Mesendoderm (in vitro differentiated cells): ENCODE measurements around the gene SEMA5B.

Experiments
- DNase-seq: peaks from one replicate; pipeline ENCODE4 v3.0.0; 2013
- H2AK5ac ChIP-seq: 2 replicates; pipeline ENCODE4 v1.6.1; 2013; ENCODE audit warnings: low read length, inconsistent platforms
- H2BK120ac ChIP-seq: 2 replicates; pipeline ENCODE4 v1.6.1; 2013; ENCODE audit warnings: low read depth, mild to moderate bottlenecking, low read length, moderate library complexity, mixed read lengths
- H2BK15ac ChIP-seq: replicated peaks from 2 replicates; pipeline ENCODE4 v1.6.1; 2013; ENCODE audit warnings: low read depth, mild to moderate bottlenecking, moderate library complexity
- H2BK5ac ChIP-seq: 2 replicates; pipeline ENCODE4 v1.6.1; 2013; ENCODE audit warnings: low read length, inconsistent platforms
- H3K18ac ChIP-seq: 2 replicates; pipeline ENCODE4 v1.6.1; 2013; ENCODE audit warnings: mild to moderate bottlenecking, low read length, mixed read lengths
- H3K23ac ChIP-seq: one replicate; pipeline ENCODE4 v1.6.1; 2013; ENCODE audit warnings: low read length
- H3K27ac ChIP-seq: 2 replicates; pipeline ENCODE4 v1.5.1; 2013; ENCODE audit warnings: low read depth, mild to moderate bottlenecking, inconsistent platforms, low read length, moderate library complexity
- H3K27me3 ChIP-seq: 2 replicates; pipeline ENCODE4 v1.6.1; 2013; ENCODE audit warnings: low read length, control low read depth, mild to moderate bottlenecking, inconsistent platforms; ENCODE audit not compliant: insufficient read depth, poor library complexity
- H3K36me3 ChIP-seq: 2 replicates; pipeline ENCODE4 v1.6.1; 2013; ENCODE audit warnings: low read length, inconsistent platforms; ENCODE audit not compliant: control insufficient read depth, insufficient read depth
- H3K4ac ChIP-seq: one replicate; pipeline ENCODE4 v1.6.1; 2013; ENCODE audit warnings: low read depth, mild to moderate bottlenecking, low read length, moderate library complexity
- H3K4me1 ChIP-seq: 2 replicates; pipeline ENCODE4 v1.6.1; 2013; ENCODE audit warnings: low read depth, low read length, inconsistent platforms; ENCODE audit not compliant: control insufficient read depth
- H3K4me2 ChIP-seq: 2 replicates; pipeline ENCODE4 v1.6.1; 2013; ENCODE audit warnings: low read length
- H3K4me3 ChIP-seq: 2 replicates; pipeline ENCODE4 v1.5.1; 2013; ENCODE audit warnings: mild to moderate bottlenecking, low read length
- H3K56ac ChIP-seq: one replicate; pipeline ENCODE4 v1.6.1; 2013; ENCODE audit warnings: low read length
- H3K79me1 ChIP-seq: 2 replicates; pipeline ENCODE4 v1.6.1; 2013; ENCODE audit warnings: low read length, inconsistent platforms
- H3K79me2 ChIP-seq: 2 replicates; pipeline ENCODE4 v1.6.1; 2013; ENCODE audit warnings: mild to moderate bottlenecking, low read length; ENCODE audit not compliant: control insufficient read depth, insufficient read depth
- H3K9ac ChIP-seq: 2 replicates; pipeline ENCODE4 v1.6.1; 2013; ENCODE audit warnings: low read length, inconsistent platforms
- H4K5ac ChIP-seq: one replicate; pipeline ENCODE4 v1.6.1; 2013; ENCODE audit warnings: low read length
- H4K8ac ChIP-seq: one replicate; pipeline ENCODE4 v1.6.1; 2013; ENCODE audit warnings: low read depth, mild to moderate bottlenecking, control low read depth, low read length, moderate library complexity
- WGBS: extraction: QIAGEN DNeasy Blood & Tissue Kit; methylation state at CpG from one replicate; pipeline ENCODE4 v1.1.7; 2013; ENCODE audit warnings: low lambda C conversion rate, missing lambda C conversion rate; ENCODE audit not compliant: insufficient coverage; ENCODE audit errors: extremely low coverage; 5-methylcytosine and 5-hydroxymethylcytosine counted together

SEMA5B gene

DNA sequence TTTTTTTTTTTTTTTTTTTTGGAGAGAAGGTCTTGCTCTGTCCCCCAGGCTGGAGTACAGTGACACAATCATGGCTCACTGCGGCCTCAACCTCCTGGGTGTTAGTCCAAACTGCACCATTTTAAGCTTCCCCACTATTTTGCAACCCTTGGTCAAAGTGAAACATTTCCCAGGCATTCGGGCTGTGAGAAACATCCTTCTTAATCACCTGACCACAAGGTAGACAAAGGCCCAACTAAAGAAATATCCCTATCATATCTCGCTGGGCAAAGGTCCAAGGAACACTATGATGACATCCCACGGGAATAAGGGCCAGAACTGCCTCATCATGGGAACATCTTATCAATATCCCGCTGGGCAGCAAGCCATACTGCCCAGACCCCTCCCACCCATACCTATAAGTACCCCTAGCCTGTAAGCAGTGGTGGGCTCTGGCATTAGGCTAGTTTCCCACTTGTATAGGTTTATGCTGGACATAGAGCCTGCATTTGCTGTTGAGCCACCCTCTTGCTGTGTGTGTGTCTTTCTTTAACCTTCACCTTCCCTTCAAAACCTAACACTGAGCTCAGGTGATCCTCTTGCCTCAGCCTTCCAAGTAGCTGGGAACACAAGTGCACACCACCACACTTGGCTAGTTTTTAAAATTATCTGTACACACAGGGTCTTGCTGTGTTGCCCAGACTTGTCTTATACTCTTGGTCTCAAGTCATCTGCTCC, 95.2 kb downstream of the SEMA5B start:
- no peak overlapping the region for H2AK5ac ChIP-seq
- H2BK15ac ChIP-seq = no peak overlapping the region
- no peak overlapping the region for H2BK5ac ChIP-seq
- H2BK120ac ChIP-seq = no peak overlapping the region
- no peaks in the 10 kb centered on the region for H3K36me3 ChIP-seq
- no peaks in the 10 kb centered on the region for H3K4me1 ChIP-seq
- no peak overlapping the region for H4K8ac ChIP-seq
- no peaks in the 10 kb centered on the region for H3K79me1 ChIP-seq
- H3K18ac ChIP-seq = no peak overlapping the region
- H3K23ac ChIP-seq = no peak overlapping the region
- no peaks in the 10 kb centered on the region for H3K79me2 ChIP-seq
- DNase-seq = no peak
- no peak overlapping the region for H3K56ac ChIP-seq
- no peak overlapping the region for H3K4ac ChIP-seq
- H4K5ac ChIP-seq = no peak overlapping the region
- no CpG with 5 or more reads among the region's 5 CpGs for WGBS
- H3K27me3 ChIP-seq = no peaks in the 10 kb centered on the region
- no peak overlapping the region for H3K27ac ChIP-seq
- no peak overlapping the region for H3K9ac ChIP-seq
- no peak overlapping the region for H3K4me2 ChIP-seq
- no peak overlapping the region for H3K4me3 ChIP-seq

DNA sequence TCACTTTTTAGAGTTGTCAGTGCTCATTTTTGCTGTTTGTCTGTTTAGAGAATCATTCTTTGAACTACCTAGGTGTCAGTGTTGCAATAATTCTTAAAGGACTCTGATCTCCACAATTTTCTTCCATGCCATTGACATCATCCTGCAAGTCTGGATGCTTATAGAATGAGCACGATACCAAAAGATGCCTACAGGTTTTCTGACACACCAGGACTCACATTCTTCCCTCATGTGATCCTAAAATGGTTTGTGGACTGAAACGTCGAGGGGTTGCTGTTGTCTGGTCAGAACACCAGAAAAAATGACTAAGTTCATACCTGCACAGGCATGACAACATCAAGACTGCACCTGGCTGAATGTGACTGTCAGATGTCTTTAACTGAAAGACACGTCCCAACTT, 95.9 kb downstream of the SEMA5B start:
- H2BK120ac ChIP-seq = no peak overlapping the region
- no peak overlapping the region for H3K4ac ChIP-seq
- no peak overlapping the region for H3K18ac ChIP-seq
- H2BK15ac ChIP-seq = no peak overlapping the region
- no peaks in the 10 kb centered on the region for H3K36me3 ChIP-seq
- H4K8ac ChIP-seq = no peak overlapping the region
- no peaks in the 10 kb centered on the region for H3K79me1 ChIP-seq
- H3K23ac ChIP-seq = no peak overlapping the region
- no CpG with 5 or more reads among the region's 4 CpGs for WGBS
- DNase-seq = no peak
- H3K4me1 ChIP-seq = no peaks in the 10 kb centered on the region
- no peak overlapping the region for H3K56ac ChIP-seq
- no peak overlapping the region for H3K4me2 ChIP-seq
- no peak overlapping the region for H2BK5ac ChIP-seq
- H3K79me2 ChIP-seq = no peaks in the 10 kb centered on the region
- no peak overlapping the region for H4K5ac ChIP-seq
- no peak overlapping the region for H2AK5ac ChIP-seq
- no peaks in the 10 kb centered on the region for H3K27me3 ChIP-seq
- no peak overlapping the region for H3K4me3 ChIP-seq
- no peak overlapping the region for H3K9ac ChIP-seq
- H3K27ac ChIP-seq = no peak overlapping the region

DNA sequence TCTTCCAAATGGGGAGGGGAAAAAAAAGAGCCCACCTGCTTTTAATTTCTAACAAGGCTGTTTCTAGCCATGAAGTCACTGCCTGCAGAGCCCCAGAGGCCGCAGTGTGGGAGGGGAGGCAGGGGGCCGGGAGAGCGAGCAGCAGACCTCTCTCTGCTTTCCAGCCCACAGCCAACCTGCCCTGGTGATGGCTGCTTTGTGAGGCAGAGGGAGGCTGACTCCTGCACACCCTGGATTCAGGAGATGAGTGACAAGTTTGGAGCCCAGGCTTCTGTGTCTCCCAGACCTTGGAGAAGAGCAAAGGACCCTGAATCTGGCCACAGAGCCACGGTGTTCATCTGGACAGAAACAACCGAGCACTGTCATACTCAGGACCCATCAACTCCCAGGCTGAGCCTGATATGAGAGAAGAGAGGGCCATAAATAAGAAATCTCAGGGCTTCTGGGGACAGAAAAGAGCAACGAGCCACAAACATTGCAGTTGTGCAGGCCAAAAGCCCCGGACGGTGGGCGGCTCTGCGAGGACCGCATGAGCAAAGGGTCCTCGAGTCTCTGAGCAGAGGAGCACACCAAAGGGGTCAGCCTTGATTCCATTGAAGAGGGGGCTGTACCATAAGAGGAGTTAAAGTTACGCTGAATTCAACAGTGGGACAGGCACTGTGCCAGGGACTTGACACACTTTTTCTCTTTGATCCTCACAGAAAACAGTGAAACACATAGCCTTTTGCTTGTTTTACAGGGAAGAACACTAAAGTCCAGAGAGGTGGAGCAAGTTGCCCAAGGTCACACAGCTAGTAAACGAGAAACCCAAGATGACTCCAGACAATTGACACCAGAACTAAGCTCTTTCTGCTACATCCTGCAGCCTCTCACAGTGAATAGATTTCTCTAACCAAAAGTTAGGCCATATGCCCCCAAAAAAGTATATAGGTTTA, 97.2 kb downstream of the SEMA5B start:
- Histone ChIP-seq H2AK5ac (no peak overlapping the region), H3K27me3 (no peaks in the 10 kb centered on the region), H2BK15ac (no peak overlapping the region), H3K4ac (no peak overlapping the region), H4K8ac (no peak overlapping the region), H3K18ac (no peak overlapping the region), H3K4me3 (no peak overlapping the region), H2BK120ac (no peak overlapping the region), H3K56ac (no peak overlapping the region), H3K4me1 (no peaks in the 10 kb centered on the region), H3K79me2 (no peaks in the 10 kb centered on the region), H2BK5ac (no peak overlapping the region), H3K79me1 (no peaks in the 10 kb centered on the region), H3K23ac (no peak overlapping the region), H3K27ac (no peak overlapping the region), H3K9ac (no peak overlapping the region), H3K4me2 (no peak overlapping the region), H4K5ac (no peak overlapping the region), H3K36me3 (no peaks in the 10 kb centered on the region)
- DNase-seq = no peak
- no CpG with 5 or more reads among the region's 14 CpGs for WGBS

DNA sequence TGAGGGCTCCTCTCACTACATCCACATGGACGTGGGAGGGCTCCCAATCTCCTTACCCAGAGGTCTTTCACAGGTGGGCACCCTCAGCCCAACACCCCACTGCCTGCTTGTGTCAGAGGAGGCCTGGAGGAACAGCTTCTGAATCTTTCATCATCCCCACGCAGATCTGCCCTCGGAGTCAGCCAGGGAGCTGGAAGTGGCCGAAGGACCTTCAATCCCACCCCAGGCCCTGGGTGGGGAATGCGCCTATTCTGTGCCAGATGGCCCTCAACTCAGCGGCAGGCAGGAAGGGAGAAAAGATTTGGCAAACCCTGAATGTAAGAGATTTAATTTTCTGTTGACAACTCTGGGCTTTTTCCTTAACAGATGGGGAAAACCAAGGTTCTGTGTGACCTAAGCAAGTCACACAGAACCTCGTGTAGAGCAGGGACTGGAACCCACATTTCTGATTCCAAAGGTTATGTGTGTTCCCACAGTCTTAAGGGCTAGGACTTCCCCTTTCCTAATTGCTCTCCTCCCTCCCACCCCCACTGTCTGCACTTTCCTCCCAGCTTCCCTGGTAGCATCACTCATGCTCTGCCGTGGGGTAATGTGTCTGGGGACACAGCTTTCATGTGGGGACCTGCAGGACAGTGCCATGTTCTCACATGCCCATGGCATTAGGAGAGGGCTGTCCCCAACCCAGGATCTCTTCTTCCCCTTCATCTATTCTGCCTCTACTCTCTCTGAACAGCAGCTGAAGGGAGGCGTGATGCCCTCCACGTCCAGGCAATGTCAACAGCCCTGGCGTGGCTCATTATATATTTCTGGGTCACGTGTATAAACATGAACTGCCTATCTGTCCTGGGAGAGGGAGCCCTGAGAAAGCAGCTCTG, 98.1 kb downstream of the SEMA5B start:
- H4K5ac ChIP-seq = no peak overlapping the region
- no peak overlapping the region for H3K9ac ChIP-seq
- H3K79me2 ChIP-seq = no peaks in the 10 kb centered on the region
- no peak overlapping the region for H3K23ac ChIP-seq
- WGBS = no CpG with 5 or more reads among the region's 12 CpGs
- H3K4me2 ChIP-seq = no peak overlapping the region
- no peaks in the 10 kb centered on the region for H3K27me3 ChIP-seq
- H3K79me1 ChIP-seq = no peaks in the 10 kb centered on the region
- H2BK5ac ChIP-seq = no peak overlapping the region
- no peak overlapping the region for H4K8ac ChIP-seq
- no peak overlapping the region for H3K27ac ChIP-seq
- no peaks in the 10 kb centered on the region for H3K4me1 ChIP-seq
- H2BK120ac ChIP-seq = no peak overlapping the region
- no peak for DNase-seq
- H3K56ac ChIP-seq = no peak overlapping the region
- no peak overlapping the region for H2AK5ac ChIP-seq
- no peak overlapping the region for H3K4ac ChIP-seq
- no peaks in the 10 kb centered on the region for H3K36me3 ChIP-seq
- no peak overlapping the region for H3K18ac ChIP-seq
- no peak overlapping the region for H3K4me3 ChIP-seq
- no peak overlapping the region for H2BK15ac ChIP-seq

GRCh38 chr3:122928396-122929187, 99.0 kb downstream of the SEMA5B start:
- Histone ChIP-seq H2BK15ac (no peak overlapping the region), H2BK120ac (no peak overlapping the region), H3K4me3 (no peak overlapping the region), H3K79me2 (no peaks in the 10 kb centered on the region), H4K5ac (no peak overlapping the region), H2AK5ac (no peak overlapping the region), H3K4ac (no peak overlapping the region), H3K4me1 (no peaks in the 10 kb centered on the region), H3K27me3 (no peaks in the 10 kb centered on the region), H3K79me1 (no peaks in the 10 kb centered on the region), H4K8ac (no peak overlapping the region), H3K4me2 (no peak overlapping the region), H2BK5ac (no peak overlapping the region), H3K18ac (no peak overlapping the region), H3K36me3 (no peaks in the 10 kb centered on the region), H3K27ac (no peak overlapping the region), H3K56ac (no peak overlapping the region), H3K9ac (no peak overlapping the region), H3K23ac (no peak overlapping the region)
- no CpG with 5 or more reads among the region's 24 CpGs for WGBS
- no peak for DNase-seq
